ENCODE measurements around the gene AZIN2.
A peak's percentile ranks its signal among the peaks of the same experiment; 100 is the strongest.

Gene AZIN2

GRCh38 chr1:33126411-33127000 lies 45.6 kb downstream of the AZIN2 start:
- TF ChIP-seq CTCF (conservative IDR thresholded peaks at IDR 0.05; ENCODE audit: control insufficient read depth, insufficient read depth, low read depth, low read length) = no peak
- no peak for DNase-seq (ENCODE audit: low read depth)
- H3K4me3 ChIP-seq (ENCODE audit: control insufficient read depth, low read depth, low read length) = peak overlapping the region; percentile 94

- peak; percentile 99 for DNase-seq (ENCODE audit: low read depth)
- peak overlapping the region; percentile 94 for H3K4me3 ChIP-seq (ENCODE audit: control insufficient read depth, low read depth, low read length)
- peak; percentile 96 for TF ChIP-seq CTCF (conservative IDR thresholded peaks at IDR 0.05; ENCODE audit: control insufficient read depth, insufficient read depth, low read depth, low read length)
Observed at GRCh38 chr1:33127001-33127823, 46.3 kb downstream of the AZIN2 start.

- no peak for TF ChIP-seq CTCF (conservative IDR thresholded peaks at IDR 0.05; ENCODE audit: control insufficient read depth, insufficient read depth, low read depth, low read length)
- DNase-seq (ENCODE audit: low read depth) = no peak
- no peak overlapping the region for H3K4me3 ChIP-seq (ENCODE audit: control insufficient read depth, low read depth, low read length)
Observed at GRCh38 chr1:33128781-33129180, 47.8 kb downstream of the AZIN2 start.

- TF ChIP-seq CTCF (conservative IDR thresholded peaks at IDR 0.05; ENCODE audit: control insufficient read depth, insufficient read depth, low read depth, low read length) = no peak
- DNase-seq (ENCODE audit: low read depth) = peak; percentile 64
- no peak overlapping the region for H3K4me3 ChIP-seq (ENCODE audit: control insufficient read depth, low read depth, low read length)
Observed at GRCh38 chr1:33130297-33130696, 49.3 kb downstream of the AZIN2 start.

GRCh38 chr1:33131191-33131590 lies 50.2 kb downstream of the AZIN2 start:
- TF ChIP-seq CTCF (conservative IDR thresholded peaks at IDR 0.05; ENCODE audit: control insufficient read depth, insufficient read depth, low read depth, low read length) = no peak
- DNase-seq (ENCODE audit: low read depth) = no peak
- H3K4me3 ChIP-seq (ENCODE audit: control insufficient read depth, low read depth, low read length) = no peak overlapping the region

- no peak for DNase-seq (ENCODE audit: low read depth)
- TF ChIP-seq CTCF (conservative IDR thresholded peaks at IDR 0.05; ENCODE audit: control insufficient read depth, insufficient read depth, low read depth, low read length) = no peak
- H3K4me3 ChIP-seq (ENCODE audit: control insufficient read depth, low read depth, low read length) = no peak overlapping the region
Observed at GRCh38 chr1:33132549-33132948, 51.6 kb downstream of the AZIN2 start.
